Fibroblast of villous mesenchyme (primary cell): Measurements from ENCODE around the gene KIF26A. TPM values are rescaled to one million over a fixed set of nuclear protein-coding genes. Genes with fewer than 3 reads are reported as not detected.

Experiments
- DNase-seq: peaks from one replicate; pipeline ENCODE4 v3.0.0-alpha.2; 2010; ENCODE audit warnings: low read depth
- H3K4me3 ChIP-seq: 2 replicates; pipeline ENCODE4 v1.5.1; 2011; ENCODE audit warnings: low read depth, mild to moderate bottlenecking, low read length
- CTCF ChIP-seq: IDR thresholded peaks from 2 replicates; pipeline ENCODE4 v1.5.1; 2012; ENCODE audit warnings: low read depth, mild to moderate bottlenecking, low read length; ENCODE audit not compliant: insufficient read depth
- total RNA-seq: library from RNA; depleted of rRNA; stranded (reverse); fragments of >200 nt; gene quantifications from 2 replicates; pipeline ENCODE4 v1.2.3, GENCODE V29; 2012

KIF26A gene
- total RNA-seq, 1 donor, result under 0.01 TPM

- H3K4me3 ChIP-seq, result no peak overlapping the region
- no peak for DNase-seq
- no peak for TF ChIP-seq CTCF
These were observed 59.3 kb downstream of the KIF26A start for GRCh38 chr14:104197449-104198247.

- no peak overlapping the region for H3K4me3 ChIP-seq
- DNase-seq, result no peak
- TF ChIP-seq CTCF, result no peak
These were observed 61.0 kb downstream of the KIF26A start for GRCh38 chr14:104199266-104199895.

GRCh38 chr14:104200106-104200505 lies 61.7 kb downstream of the KIF26A start:
- no peak overlapping the region for H3K4me3 ChIP-seq
- no peak for TF ChIP-seq CTCF
- DNase-seq, result no peak

- no peak overlapping the region for H3K4me3 ChIP-seq
- TF ChIP-seq CTCF, result no peak
- no peak for DNase-seq
These were observed 62.2 kb downstream of the KIF26A start for GRCh38 chr14:104200591-104200990.

GRCh38 chr14:104201063-104201462 lies 62.7 kb downstream of the KIF26A start:
- no peak for DNase-seq
- no peak for TF ChIP-seq CTCF
- no peak overlapping the region for H3K4me3 ChIP-seq

- no peak for DNase-seq
- TF ChIP-seq CTCF, result no peak
- H3K4me3 ChIP-seq, result no peak overlapping the region
These were observed 63.1 kb downstream of the KIF26A start for GRCh38 chr14:104201496-104201895.
